LHCN-M2 (cell line): ENCODE measurements around the gene WIPI1. TPM values are rescaled to one million over a fixed set of nuclear protein-coding genes. Genes with fewer than 3 reads are reported as not detected.
"Not testable (repeated sequence)": the region's sequence is repeated elsewhere in the genome, so short reads cannot be mapped to it uniquely, and the experiment has no call there.

Experiments used
- DNase-seq: peaks from one replicate; pipeline ENCODE4 v3.0.0-alpha.2; 2012; ENCODE audit warnings: low read depth
- total RNA-seq: library from RNA; depleted of rRNA; stranded (reverse); fragments of >200 nt; gene quantifications from 2 replicates; pipeline ENCODE4 v1.2.3, GENCODE V29; 2014; rRNA removed

WIPI1 gene
- total RNA-seq, 1 experiment from 2014 or later: 37.7 TPM

DNA sequence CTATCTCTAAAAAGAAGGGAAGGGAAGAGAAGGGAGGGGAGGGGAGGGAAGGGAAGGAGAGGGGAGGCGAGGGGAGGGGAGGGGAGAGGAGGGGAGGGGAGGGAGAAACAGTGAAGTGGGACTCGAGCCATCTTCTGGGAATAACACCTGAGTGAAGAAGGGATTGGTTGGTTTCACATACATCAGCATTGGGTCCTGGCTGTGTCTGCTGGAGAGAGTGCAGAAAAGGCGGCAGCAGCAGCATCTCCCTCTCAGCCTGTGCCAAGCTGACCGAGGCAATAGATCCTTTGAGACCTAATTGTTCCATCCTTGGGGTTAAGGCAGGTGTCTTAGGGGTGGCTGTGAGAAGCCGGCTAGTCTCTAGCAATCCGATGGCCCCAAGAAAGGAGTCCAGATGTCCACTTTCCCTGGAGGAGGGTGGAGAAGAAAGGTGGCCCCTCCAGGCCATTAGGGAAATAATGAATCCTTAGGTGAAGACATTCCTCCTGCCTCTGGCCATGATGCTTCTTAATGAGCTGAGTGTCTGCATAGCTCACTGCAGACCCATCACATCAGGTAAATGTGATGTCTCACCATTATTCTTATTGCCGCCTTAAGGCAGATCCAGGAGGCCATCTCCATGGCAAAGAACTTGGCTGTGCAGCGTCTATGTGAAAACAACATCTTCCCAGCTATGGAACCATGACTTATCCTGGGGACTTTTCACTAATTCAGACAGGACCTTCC is 71.6 kb downstream of the WIPI1 start:
- no peak for DNase-seq

DNA sequence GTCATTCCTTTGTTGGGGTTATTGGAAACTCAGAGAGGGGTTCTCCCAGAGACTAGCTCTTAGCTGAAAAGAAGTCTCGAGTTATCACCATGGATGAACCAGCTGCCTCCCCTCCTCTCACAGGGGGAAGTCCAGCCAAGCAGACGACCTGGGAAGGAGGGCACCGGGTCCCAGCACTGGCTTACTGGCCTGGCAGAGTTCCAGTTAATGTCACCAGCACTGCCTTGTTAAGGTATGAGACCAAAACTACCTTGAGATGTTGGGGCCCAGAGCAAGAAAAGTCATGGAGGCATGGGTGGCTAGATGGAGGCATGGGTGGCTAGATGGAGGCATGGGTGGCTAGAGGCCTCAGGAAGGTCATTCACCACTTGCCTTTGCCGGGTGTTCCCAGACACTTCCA is 72.4 kb downstream of the WIPI1 start:
- DNase-seq: no peak

DNA sequence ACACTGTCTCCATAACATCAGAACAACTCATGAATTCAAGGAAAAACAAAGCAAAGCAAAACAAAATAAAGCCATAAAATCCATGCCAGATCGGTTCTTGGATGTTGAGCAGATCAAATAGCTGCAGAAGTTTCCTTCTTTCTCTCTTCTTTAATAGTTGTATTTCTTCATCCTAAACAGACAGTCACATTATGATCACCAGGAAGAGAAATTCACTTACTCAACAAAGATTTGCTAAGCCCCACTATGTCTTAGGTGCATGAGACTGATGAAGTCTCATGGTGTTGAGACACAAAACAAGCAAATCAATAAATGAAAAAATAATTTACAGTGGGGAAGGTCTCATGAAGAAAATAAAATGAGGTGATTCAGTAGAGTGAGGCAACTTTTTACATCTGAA is 72.8 kb downstream of the WIPI1 start:
- no peak for DNase-seq

DNA sequence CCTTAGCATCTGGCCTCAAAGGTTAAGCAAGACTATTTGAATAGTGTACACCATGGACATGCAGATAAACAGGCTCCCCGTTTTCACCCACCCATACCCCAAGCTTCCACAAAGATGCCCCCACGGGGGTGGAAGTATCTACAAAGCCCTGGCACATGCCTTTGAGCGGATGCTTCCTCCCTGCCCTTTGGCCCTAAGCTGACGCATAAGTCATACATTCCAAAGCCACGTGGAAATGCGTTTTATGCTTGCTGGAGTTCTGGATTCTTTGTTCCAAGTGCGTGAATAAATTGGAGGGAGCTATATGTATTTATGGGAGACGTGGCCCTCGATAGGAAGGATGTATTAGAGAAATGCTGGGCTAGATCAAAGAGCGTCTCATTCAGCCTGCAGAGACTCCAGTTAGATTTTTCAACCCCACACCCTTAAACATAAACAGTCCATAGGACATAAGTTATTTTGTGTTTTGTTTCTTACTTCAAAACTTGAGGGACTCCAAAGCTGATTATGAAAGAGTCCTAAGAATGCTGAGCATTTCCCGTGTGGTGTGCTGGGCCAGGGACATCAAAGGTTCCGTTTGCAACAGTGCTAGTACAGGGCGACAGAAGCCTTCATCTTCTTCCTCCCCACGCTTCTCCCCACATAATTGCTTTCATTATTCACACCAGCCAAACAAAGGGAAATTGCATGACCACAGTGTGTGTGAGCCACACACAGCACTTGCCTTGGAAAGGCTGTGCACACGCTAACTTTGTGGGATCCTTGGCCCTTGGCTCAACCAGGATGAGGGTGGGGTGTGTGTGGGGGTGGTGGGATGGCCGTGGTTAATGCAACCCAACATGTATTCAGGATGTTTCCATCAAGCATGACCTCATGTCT is 73.6 kb downstream of the WIPI1 start:
- DNase-seq: no peak

DNA sequence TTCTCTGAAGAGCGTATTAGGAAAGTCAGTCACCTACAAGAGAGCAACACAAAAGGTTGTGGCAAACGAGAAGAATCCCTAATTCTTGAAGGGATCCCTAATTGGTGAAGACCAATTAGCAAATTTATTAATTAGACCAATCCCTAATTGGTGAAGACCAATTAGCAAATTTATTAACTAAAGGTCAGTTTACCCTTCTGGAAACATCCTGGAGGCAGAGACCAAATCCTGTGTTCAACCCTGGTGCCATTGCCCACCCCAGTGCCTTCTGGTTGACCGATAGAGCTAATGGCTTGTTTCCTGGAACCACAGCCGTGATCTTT is 74.2 kb downstream of the WIPI1 start:
- DNase-seq: no peak

DNA sequence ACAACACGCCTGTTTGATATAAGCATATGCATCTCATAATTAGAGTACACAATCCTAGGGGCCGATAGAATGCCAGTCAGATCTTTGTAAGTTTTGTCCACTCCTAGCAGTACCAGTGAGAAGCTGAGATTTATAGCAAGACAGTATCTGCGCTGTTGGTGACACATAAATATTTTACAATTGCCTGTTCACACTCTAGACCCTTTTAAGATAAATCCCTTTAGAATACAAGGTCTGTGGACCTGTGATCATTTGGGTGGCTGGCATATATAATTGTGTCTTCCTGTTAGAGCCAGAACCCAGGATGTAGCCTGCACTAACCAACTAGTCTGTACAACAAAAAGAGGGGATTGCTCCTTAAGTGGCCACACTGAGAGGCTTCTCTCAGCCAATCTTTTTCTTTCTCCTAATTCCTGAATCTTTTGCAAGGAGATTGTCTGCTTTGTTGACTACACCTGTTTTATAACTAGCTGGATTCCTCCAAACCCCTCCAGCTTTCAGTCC is 74.7 kb downstream of the WIPI1 start:
- DNase-seq: no peak

DNA sequence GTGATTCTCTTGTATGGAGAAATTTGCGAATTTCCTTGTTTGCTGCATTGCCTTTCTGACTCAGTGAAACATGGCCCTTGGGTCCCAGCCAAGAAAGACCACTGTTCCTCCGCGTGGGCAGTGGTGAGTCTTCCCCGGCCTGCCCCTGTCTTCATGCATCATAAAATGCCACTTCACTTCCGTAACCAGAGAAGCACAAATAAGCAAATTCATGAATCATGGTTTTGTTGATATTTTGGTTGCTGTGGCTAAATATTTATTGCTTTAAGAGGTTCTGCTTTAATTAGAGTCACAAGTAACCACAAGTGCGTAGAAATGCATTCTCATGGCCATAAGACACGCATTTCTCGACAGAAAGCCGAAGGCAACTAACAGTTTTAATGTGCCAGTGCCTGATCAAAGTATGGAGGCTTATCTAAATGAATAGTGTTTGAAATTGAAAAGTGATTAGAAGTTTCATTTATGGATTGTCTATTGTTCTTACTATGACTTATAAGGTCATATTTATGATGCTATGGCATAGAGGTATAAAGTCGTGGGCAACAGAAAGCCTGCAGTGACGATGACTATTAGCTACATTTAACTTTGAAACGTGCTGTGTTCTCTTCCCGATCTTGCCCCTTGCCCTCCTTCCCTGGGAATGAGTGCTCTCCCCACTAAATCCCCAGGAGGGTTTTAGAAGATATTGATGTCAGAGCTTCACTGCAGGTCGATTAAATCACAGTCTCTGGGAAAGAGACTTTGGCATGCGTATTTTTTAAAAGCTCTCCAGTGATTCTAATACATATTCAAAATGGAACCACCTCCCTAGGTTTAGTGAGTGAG is 76.0 kb downstream of the WIPI1 start:
- DNase-seq: peak; percentile 90

DNA sequence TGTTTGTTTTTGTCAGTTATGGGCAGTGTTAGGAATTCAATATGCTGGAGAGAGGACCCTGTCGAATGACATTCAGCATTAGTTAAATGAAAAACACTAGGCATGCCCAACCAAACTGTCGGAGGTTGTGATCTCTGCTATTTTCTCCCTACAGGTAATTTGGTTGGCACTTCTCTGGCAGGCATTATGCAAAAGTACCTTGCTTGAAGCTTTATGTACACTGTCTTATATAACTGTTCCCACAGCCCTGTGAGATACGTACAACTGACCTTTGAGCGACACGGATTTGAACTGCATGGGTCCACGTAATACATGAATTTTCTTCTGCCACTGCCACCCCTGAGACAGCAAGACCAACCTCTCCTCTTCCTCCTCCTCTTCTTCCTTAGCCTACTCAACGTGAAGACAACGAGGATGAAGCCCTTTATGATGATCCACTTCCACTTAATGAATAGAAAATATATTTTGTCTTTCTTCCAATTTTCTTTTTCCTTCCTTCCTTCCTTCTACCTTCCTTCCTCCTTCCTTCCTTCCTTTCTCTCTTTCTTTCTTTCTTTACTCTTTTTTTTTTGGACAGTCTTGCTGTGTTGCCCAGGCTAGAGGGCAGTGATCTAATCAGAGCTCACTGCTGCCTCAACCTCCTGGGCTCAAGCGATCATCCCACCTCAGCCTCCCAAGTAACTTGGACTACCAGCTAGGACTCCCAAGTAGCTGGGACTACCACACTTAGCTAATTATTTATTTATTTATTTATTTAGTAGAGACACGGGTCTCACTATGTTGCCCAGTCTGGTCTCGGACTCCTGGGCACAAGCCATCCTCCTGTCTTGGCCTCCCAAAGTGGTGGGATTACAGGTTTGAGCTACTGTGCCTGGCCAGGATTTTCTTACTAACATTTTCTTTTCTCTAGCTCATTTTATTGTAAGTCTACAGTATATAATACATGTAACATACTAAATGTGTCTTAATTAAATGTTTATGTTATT is 77.3 kb downstream of the WIPI1 start:
- no peak for DNase-seq

DNA sequence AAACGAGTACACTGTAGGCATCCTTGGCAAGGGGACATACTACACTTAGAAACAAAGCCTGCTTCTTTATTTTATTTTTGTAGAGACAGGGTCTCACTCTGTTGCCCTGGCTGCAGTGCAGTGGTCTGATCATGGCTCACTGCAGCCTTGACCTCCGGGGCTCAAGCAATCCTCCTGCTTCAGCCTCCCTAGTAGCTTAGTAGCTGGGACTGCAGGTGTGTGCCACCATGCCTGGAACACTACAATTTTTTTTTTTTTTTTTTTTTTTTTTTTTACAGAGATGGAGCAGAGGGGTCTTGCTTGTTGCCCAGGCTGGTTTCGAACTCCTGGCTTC is 78.2 kb downstream of the WIPI1 start:
- no peak for DNase-seq

DNA sequence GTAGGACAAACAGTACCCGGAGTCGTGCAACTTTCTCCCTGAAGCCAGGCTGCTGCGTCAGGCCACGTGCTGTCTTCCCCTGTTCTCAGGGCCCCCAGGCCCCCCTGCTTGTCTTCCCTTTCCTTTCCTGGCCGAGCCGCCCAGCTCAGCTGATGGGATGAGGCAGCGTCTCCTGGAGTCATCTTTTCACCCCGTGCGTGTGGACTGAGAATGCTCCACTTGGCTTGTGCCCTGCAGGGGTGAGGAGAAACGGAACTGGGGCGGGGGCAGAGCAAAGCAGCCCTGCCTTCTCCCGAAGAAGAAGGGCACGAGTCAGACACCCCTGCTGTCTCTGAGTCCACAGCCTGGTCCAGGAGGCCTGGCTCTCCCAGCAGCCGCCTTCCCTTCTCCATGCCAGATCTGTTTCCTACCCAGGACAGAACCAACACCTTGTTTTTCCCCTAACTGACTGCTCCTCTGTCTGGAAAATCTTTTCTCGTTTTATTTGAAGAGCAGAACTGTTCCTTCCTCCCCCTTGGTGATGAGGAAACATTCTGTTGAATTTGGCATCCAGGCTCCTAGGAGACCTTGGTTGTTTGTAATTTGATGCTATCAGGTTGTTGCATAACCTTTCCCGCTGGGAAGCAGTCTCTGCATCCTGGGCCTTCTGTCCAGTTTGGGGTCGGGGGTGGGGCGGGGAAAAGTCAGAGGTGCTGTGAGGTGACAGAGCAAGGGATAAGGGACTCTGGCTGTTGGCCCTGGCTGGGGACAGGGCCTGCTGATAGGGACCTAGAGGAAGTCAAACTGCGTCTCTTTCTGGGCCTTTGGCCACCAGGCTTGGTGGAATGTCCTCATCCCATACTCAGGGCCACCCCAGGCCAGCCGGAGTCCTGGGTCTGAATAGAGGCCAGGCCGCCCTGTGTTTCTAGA is 78.8 kb downstream of the WIPI1 start:
- peak; percentile 82 for DNase-seq

DNA sequence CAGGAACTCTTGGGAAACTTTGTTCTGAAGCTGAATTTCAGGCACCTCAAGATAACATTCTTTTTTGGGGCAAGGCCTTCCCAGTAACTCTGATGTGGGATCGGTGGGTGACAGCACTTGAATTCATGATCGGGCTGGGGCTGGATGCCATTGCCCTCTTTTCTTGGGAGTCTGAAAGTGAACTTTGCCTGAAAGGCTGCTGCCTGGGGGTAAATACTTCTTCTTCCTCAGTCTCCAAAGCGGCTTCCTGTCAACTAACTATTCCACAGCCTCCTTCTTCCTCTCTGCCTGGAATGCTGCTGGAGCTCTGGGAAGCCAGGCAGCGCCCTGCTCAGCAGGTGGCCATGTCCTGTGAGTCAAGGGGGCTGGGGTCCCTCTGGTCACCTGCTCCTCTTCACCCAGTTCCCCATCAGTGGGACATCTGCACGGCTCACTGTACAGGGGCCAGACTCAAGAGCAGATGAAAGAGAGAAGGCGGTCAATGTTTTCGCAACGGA is 79.5 kb downstream of the WIPI1 start:
- no peak for DNase-seq

DNA sequence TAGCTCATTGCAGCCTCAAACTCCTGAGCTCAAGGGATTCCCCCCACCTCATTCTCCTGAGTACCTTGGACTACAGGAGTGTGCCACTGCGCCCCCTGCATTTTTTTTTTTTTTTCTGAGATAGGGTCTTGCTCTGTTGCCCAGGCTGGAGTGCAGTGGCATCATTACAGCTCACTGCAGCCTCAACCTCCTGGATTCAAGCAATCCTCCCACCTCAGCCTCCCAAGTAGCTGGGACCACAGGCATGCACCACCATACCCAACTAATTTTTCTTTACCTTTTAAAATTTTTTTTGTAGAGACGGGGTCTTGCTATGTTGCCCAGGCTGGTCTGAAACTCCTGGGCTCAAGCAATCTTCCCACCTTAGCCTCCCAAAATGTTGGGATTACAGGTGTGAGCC is 81.1 kb downstream of the WIPI1 start:
- not testable (repeated sequence) for DNase-seq

DNA sequence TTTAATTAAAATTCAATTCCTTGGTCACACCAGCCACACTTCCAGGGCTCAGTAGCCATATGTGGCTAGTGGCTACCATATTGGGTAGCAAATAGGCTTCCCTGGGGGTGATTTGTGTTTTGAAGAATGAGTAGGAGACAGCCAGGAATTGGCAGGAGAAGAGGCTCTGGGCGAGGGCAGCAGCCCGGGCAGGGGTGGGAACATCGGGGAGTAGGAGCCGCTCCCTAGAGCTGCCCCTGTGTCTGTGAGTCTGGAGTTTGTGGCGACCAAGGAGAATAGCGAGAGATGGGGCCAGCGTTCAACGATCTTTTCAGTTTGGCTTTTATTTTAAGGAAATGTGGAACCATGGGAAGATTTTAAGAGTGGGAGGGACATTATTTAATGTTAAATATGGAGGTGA is 81.7 kb downstream of the WIPI1 start:
- DNase-seq: no peak

Other genes with a start within 250 kb of the WIPI1 start
- 96.8 and 140 TPM in 2 replicates for gene AMZ2, start 209.5 kb downstream of the WIPI1 start, total RNA-seq
- 0.13 and 0.17 TPM in 2 replicates for gene SLC16A6, start 166.4 kb downstream of the WIPI1 start, total RNA-seq
- gene ARSG, start 166.0 kb downstream of the WIPI1 start, total RNA-seq: 1.3 and 3.2 TPM in 2 replicates
- gene PRKAR1A, start 54.9 kb upstream of the WIPI1 start, total RNA-seq: 233 and 262 TPM in 2 replicates
- not detected in 2 replicates for gene FAM20A, start 143.9 kb upstream of the WIPI1 start, total RNA-seq